PC-3 (cell line): ENCODE measurements around the gene INCA1.

Experiments used
- EZH2 ChIP-seq: fragments of 300-600 bp; sonication (generic); IDR thresholded peaks from one replicate; pipeline ENCODE4 v1.6.1; 2017; ENCODE audit warnings: antibody characterized with exemption, mild to moderate bottlenecking, low read length; ENCODE audit not compliant: unreplicated experiment
- TF ChIP-seq, protein P1 (sequence below): fragments of 300-600 bp; sonication (generic); conservative IDR thresholded peaks from 2 replicates; pipeline ENCODE4 v1.5.1; 2017; ENCODE audit warnings: antibody characterized with exemption, low read depth, mild to moderate bottlenecking, low read length

DNA sequence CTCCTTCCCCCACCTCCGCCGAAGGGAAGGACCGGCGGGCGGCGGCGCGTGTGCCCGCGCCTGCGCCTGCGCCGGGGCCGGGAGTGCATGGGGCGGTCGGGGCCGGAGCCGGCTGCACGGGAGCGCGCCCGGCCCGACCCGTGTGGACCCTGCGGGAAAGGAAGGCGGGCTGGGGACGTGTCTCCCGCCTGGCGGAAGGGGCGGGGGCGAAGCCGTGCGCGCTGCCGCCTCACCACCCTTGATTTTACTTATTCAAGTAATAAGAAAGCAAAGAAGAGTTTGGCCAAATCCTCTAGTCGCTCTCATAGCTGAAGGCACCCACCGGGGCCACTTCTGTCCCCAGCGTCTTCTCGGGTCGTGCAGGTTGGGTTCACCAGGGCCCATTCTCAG, 48.4 kb downstream of the INCA1 start:
- no peak for TF ChIP-seq EZH2
- TF ChIP-seq, protein P1, sequence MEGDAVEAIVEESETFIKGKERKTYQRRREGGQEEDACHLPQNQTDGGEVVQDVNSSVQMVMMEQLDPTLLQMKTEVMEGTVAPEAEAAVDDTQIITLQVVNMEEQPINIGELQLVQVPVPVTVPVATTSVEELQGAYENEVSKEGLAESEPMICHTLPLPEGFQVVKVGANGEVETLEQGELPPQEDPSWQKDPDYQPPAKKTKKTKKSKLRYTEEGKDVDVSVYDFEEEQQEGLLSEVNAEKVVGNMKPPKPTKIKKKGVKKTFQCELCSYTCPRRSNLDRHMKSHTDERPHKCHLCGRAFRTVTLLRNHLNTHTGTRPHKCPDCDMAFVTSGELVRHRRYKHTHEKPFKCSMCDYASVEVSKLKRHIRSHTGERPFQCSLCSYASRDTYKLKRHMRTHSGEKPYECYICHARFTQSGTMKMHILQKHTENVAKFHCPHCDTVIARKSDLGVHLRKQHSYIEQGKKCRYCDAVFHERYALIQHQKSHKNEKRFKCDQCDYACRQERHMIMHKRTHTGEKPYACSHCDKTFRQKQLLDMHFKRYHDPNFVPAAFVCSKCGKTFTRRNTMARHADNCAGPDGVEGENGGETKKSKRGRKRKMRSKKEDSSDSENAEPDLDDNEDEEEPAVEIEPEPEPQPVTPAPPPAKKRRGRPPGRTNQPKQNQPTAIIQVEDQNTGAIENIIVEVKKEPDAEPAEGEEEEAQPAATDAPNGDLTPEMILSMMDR, result no peak
